ENCODE measurements around the gene CTSV. TPM values are rescaled to one million over a fixed set of nuclear protein-coding genes. Genes with fewer than 3 reads are reported as not detected.
"Not testable (repeated sequence)": the region's sequence is repeated elsewhere in the genome, so short reads cannot be mapped to it uniquely, and the experiment has no call there.

Gene CTSV
- total RNA-seq, 1 donor from 2014 or later, result 1.5 TPM

- TF ChIP-seq POLR2A (IDR thresholded peaks at IDR 0.05), result no peak
- no peak for TF ChIP-seq POLR2AphosphoS5 (IDR thresholded peaks at IDR 0.05; ENCODE audit: insufficient read depth in 1 of 2, low read depth in 1 of 2)
- TF ChIP-seq CTCF (IDR thresholded peaks at IDR 0.05), result no peak
- Histone ChIP-seq H3K27ac (no peak overlapping the region), H3K4me1 (no peaks in the 10 kb centered on the region), H3K4me3 (no peak overlapping the region), H3K36me3 (no peaks in the 10 kb centered on the region), H3K27me3 (no peaks in the 10 kb centered on the region), H3K9me3 (no peaks in the 10 kb centered on the region)
- intact Hi-C loops (cut with DNase I), result no loop called here
- DNase-seq (ENCODE audit: extremely low spot score in 2 of 2), result no peak
Observed at GRCh38 chr9:97067490-97067889, 28.5 kb upstream of the CTSV start.

GRCh38 chr9:97064176-97064575 lies 25.2 kb upstream of the CTSV start:
- Histone ChIP-seq H3K4me3 (no peak overlapping the region), H3K27ac (no peak overlapping the region), H3K36me3 (no peaks in the 10 kb centered on the region), H3K9me3 (no peaks in the 10 kb centered on the region), H3K4me1 (no peaks in the 10 kb centered on the region), H3K27me3 (no peaks in the 10 kb centered on the region)
- DNase-seq (ENCODE audit: extremely low spot score in 2 of 2), result no peak
- intact Hi-C loops (cut with DNase I), result no loop called here
- TF ChIP-seq POLR2A (IDR thresholded peaks at IDR 0.05) (no peak), CTCF (IDR thresholded peaks at IDR 0.05) (no peak), POLR2AphosphoS5 (IDR thresholded peaks at IDR 0.05; ENCODE audit: insufficient read depth in 1 of 2, low read depth in 1 of 2) (no peak)

GRCh38 chr9:97060796-97061195 lies 21.9 kb upstream of the CTSV start:
- TF ChIP-seq POLR2A (IDR thresholded peaks at IDR 0.05), result no peak
- TF ChIP-seq CTCF (IDR thresholded peaks at IDR 0.05), result no peak
- no peak for TF ChIP-seq POLR2AphosphoS5 (IDR thresholded peaks at IDR 0.05; ENCODE audit: insufficient read depth in 1 of 2, low read depth in 1 of 2)

GRCh38 chr9:97059626-97060025 lies 20.7 kb upstream of the CTSV start:
- TF ChIP-seq POLR2AphosphoS5 (IDR thresholded peaks at IDR 0.05; ENCODE audit: insufficient read depth in 1 of 2, low read depth in 1 of 2), result no peak
- no peak for TF ChIP-seq CTCF (IDR thresholded peaks at IDR 0.05)
- no peak for TF ChIP-seq POLR2A (IDR thresholded peaks at IDR 0.05)
- no peak for DNase-seq (ENCODE audit: extremely low spot score in 2 of 2)
- H3K4me3 ChIP-seq, result no peak overlapping the region
- no peaks in the 10 kb centered on the region for H3K27me3 ChIP-seq
- no peaks in the 10 kb centered on the region for H3K36me3 ChIP-seq
- intact Hi-C loops (cut with DNase I), result no loop called here
- H3K4me1 ChIP-seq, result no peaks in the 10 kb centered on the region
- no peak overlapping the region for H3K27ac ChIP-seq
- no peaks in the 10 kb centered on the region for H3K9me3 ChIP-seq

More at GRCh38 chr9:97060796-97061195, 21.9 kb upstream of the CTSV start:
- Histone ChIP-seq H3K27me3 (no peaks in the 10 kb centered on the region), H3K27ac (no peak overlapping the region), H3K4me3 (no peak overlapping the region), H3K4me1 (no peaks in the 10 kb centered on the region), H3K9me3 (no peaks in the 10 kb centered on the region), H3K36me3 (no peaks in the 10 kb centered on the region)
- DNase-seq (ENCODE audit: extremely low spot score in 2 of 2), result no peak
- intact Hi-C loops (cut with DNase I), result no loop called here

- intact Hi-C loops (cut with DNase I), result no loop called here
- Histone ChIP-seq H3K4me1 (no peaks in the 10 kb centered on the region), H3K36me3 (no peaks in the 10 kb centered on the region), H3K9me3 (no peaks in the 10 kb centered on the region), H3K4me3 (no peak overlapping the region), H3K27ac (no peak overlapping the region), H3K27me3 (no peaks in the 10 kb centered on the region)
- TF ChIP-seq CTCF (IDR thresholded peaks at IDR 0.05), result no peak
- TF ChIP-seq POLR2A (IDR thresholded peaks at IDR 0.05), result no peak
- TF ChIP-seq POLR2AphosphoS5 (IDR thresholded peaks at IDR 0.05; ENCODE audit: insufficient read depth in 1 of 2, low read depth in 1 of 2), result no peak
- no peak for DNase-seq (ENCODE audit: extremely low spot score in 2 of 2)
Observed at GRCh38 chr9:97057651-97058050, 18.7 kb upstream of the CTSV start.

- H3K4me1 ChIP-seq; H3K4me3 ChIP-seq; DNase-seq (ENCODE audit: extremely low spot score in 2 of 2); H3K36me3 ChIP-seq; H3K27me3 ChIP-seq; H3K9me3 ChIP-seq; H3K27ac ChIP-seq; intact Hi-C loops (cut with DNase I): not testable (repeated sequence)
Observed at GRCh38 chr9:97055891-97056290, 16.9 kb upstream of the CTSV start.
